ENCODE results near the gene MEF2A. TPM values are rescaled to one million over a fixed set of nuclear protein-coding genes. Genes with fewer than 3 reads are reported as not detected.
A peak's percentile ranks its signal among the peaks of the same experiment; 100 is the strongest.

The MEF2A gene
- total and polyA plus RNA-seq, 2 donors, result 27.4 to 32.4 TPM

GRCh38 chr15:99752556-99752955 is 186.8 kb downstream of the MEF2A start:
- H3K36me3 ChIP-seq (ENCODE audit: control insufficient read depth in 2 of 2, insufficient read depth in 2 of 2, low read length in 1 of 2), result no peaks in the 10 kb centered on the region
- WGBS, result 89% methylated on average over 4 of the region's 4 CpGs
- H3K9me3 ChIP-seq (ENCODE audit: control insufficient read depth in 2 of 2, insufficient read depth in 1 of 2, low read length in 1 of 2), result no peaks in the 10 kb centered on the region
- H3K27ac ChIP-seq (ENCODE audit: low read depth in 1 of 2, low read length in 1 of 2), result no peak overlapping the region
- peaks cover 2 to 4% of the 10 kb centered on the region in 2 donors for H3K4me1 ChIP-seq (ENCODE audit: control insufficient read depth in 2 of 2, insufficient read depth in 2 of 2, low read length in 2 of 2)
- H3K27me3 ChIP-seq (ENCODE audit: control insufficient read depth in 2 of 2, insufficient read depth in 1 of 2, low read length in 1 of 2), result no peaks in the 10 kb centered on the region
- DNase-seq (ENCODE audit: low read depth in 6 of 9, low spot score in 9 of 9), result no peak
- H3K4me3 ChIP-seq (ENCODE audit: low read length in 2 of 2), result no peak overlapping the region

DNA sequence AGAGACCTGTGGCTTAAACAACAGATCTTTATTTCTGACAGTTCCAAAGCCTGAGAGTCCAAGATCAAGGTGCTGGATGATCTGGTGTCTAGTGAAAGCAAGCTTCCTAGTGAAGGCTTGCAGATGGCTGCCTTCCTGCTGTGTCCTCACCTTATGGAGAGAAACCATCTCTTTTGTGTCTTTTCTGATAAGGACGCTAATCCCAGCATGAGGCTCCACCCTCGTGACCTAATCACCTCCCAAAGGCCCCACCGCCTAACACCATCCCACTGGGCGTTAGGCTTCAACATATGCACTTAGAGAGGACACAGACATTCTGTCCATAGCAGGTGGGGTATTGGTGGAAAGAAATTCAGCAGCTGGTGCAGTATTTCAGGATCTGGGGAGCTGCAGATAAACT is 187.3 kb downstream of the MEF2A start:
- Histone ChIP-seq H3K4me1 (ENCODE audit: control insufficient read depth in 2 of 2, insufficient read depth in 2 of 2, low read length in 2 of 2) (peaks cover 2 to 4% of the 10 kb centered on the region in 2 donors), H3K27me3 (ENCODE audit: control insufficient read depth in 2 of 2, insufficient read depth in 1 of 2, low read length in 1 of 2) (no peaks in the 10 kb centered on the region), H3K27ac (ENCODE audit: low read depth in 1 of 2, low read length in 1 of 2) (no peak overlapping the region), H3K4me3 (ENCODE audit: low read length in 2 of 2) (no peak overlapping the region), H3K36me3 (ENCODE audit: control insufficient read depth in 2 of 2, insufficient read depth in 2 of 2, low read length in 1 of 2) (no peaks in the 10 kb centered on the region), H3K9me3 (ENCODE audit: control insufficient read depth in 2 of 2, insufficient read depth in 1 of 2, low read length in 1 of 2) (no peaks in the 10 kb centered on the region)
- 97% methylated on average over 4 of the region's 4 CpGs for WGBS
- DNase-seq (ENCODE audit: low read depth in 6 of 9, low spot score in 9 of 9), result no peak

DNA sequence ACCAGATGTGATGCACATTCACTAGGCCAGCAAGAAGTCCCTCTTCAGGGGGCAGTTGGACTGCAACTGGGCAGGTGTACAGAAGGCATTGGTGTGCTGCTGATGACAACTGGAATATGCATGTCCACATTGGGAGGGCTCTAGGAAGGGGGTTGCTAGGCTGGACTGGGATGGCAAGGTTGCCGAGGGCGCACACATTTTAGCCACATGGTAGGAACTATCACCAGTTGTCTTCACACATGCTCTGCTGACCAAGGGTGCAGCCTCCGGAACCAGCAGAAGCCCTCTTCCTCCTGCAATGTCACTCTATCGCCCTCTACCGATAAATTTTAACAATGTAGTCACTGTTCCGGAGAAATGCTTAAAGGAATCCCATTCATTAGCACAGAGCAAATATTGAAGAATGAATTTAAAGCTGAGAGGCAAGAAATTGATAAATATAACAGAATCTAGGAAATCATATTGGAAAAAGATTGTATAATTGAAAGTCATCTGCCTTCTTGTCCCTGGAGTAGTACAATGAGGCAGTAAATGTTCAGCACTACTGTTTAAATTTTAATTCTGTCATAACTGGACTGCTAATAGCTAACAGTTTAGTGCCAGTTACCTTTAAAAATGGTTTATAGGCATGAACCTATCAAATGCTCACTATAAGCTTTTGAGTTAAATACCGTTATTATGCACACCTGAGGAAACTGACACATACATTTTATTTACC is 190.1 kb downstream of the MEF2A start:
- peak in 8 of 9 donors; percentile 53 to 82 (median 64) for DNase-seq (ENCODE audit: low read depth in 6 of 9, low spot score in 9 of 9)
- Histone ChIP-seq H3K4me3 (ENCODE audit: low read length in 2 of 2) (no peak overlapping the region), H3K27ac (ENCODE audit: low read depth in 1 of 2, low read length in 1 of 2) (no peak overlapping the region), H3K4me1 (ENCODE audit: control insufficient read depth in 2 of 2, insufficient read depth in 2 of 2, low read length in 2 of 2) (peaks cover 2 to 4% of the 10 kb centered on the region in 2 donors), H3K9me3 (ENCODE audit: control insufficient read depth in 2 of 2, insufficient read depth in 1 of 2, low read length in 1 of 2) (no peaks in the 10 kb centered on the region), H3K27me3 (ENCODE audit: control insufficient read depth in 2 of 2, insufficient read depth in 1 of 2, low read length in 1 of 2) (no peaks in the 10 kb centered on the region), H3K36me3 (ENCODE audit: control insufficient read depth in 2 of 2, insufficient read depth in 2 of 2, low read length in 1 of 2) (no peaks in the 10 kb centered on the region)
- 19% methylated on average over 7 of the region's 7 CpGs for WGBS

GRCh38 chr15:99762288-99762687 is 196.5 kb downstream of the MEF2A start:
- no peak overlapping the region for H3K4me3 ChIP-seq (ENCODE audit: low read length in 2 of 2)
- 96% methylated on average over 1 of the region's 1 CpG for WGBS
- no peaks in the 10 kb centered on the region for H3K36me3 ChIP-seq (ENCODE audit: control insufficient read depth in 2 of 2, insufficient read depth in 2 of 2, low read length in 1 of 2)
- no peak for DNase-seq (ENCODE audit: low read depth in 6 of 9, low spot score in 9 of 9)
- no peaks in the 10 kb centered on the region for H3K27me3 ChIP-seq (ENCODE audit: control insufficient read depth in 2 of 2, insufficient read depth in 1 of 2, low read length in 1 of 2)
- H3K27ac ChIP-seq (ENCODE audit: low read depth in 1 of 2, low read length in 1 of 2), result no peak overlapping the region
- no peaks in the 10 kb centered on the region for H3K9me3 ChIP-seq (ENCODE audit: control insufficient read depth in 2 of 2, insufficient read depth in 1 of 2, low read length in 1 of 2)
- H3K4me1 ChIP-seq (ENCODE audit: control insufficient read depth in 2 of 2, insufficient read depth in 2 of 2, low read length in 2 of 2), result no peaks in the 10 kb centered on the region

- DNase-seq (ENCODE audit: low read depth in 6 of 9, low spot score in 9 of 9), result no peak
- H3K4me1 ChIP-seq (ENCODE audit: control insufficient read depth in 2 of 2, insufficient read depth in 2 of 2, low read length in 2 of 2), result no peaks in the 10 kb centered on the region
Observed at GRCh38 chr15:99763827-99764226, 198.0 kb downstream of the MEF2A start.

DNA sequence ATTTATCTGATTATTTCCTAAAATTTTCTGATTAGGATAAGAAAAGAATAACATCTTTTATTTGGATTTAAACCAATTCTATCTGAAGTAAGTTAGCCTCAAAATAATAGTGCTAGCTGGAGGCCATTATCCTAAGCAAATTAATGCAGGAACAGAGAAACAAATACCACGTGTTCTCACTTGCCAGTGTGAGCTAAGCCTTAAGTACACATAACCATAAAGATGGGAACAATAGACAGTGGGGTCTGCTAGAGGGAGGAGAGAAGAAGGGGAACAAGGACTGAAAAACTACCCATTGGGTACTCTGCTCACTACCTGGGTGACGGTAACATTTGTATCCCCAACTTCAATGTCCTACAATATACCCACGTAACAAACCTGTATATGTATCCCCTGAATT is 198.7 kb downstream of the MEF2A start:
- 95% methylated on average over 3 of the region's 3 CpGs for WGBS
- Histone ChIP-seq H3K4me1 (ENCODE audit: control insufficient read depth in 2 of 2, insufficient read depth in 2 of 2, low read length in 2 of 2) (no peaks in the 10 kb centered on the region), H3K9me3 (ENCODE audit: control insufficient read depth in 2 of 2, insufficient read depth in 1 of 2, low read length in 1 of 2) (no peaks in the 10 kb centered on the region), H3K27me3 (ENCODE audit: control insufficient read depth in 2 of 2, insufficient read depth in 1 of 2, low read length in 1 of 2) (no peaks in the 10 kb centered on the region), H3K4me3 (ENCODE audit: low read length in 2 of 2) (no peak overlapping the region), H3K27ac (ENCODE audit: low read depth in 1 of 2, low read length in 1 of 2) (no peak overlapping the region), H3K36me3 (ENCODE audit: control insufficient read depth in 2 of 2, insufficient read depth in 2 of 2, low read length in 1 of 2) (no peaks in the 10 kb centered on the region)
- no peak for DNase-seq (ENCODE audit: low read depth in 6 of 9, low spot score in 9 of 9)

More at GRCh38 chr15:99763827-99764226, 198.0 kb downstream of the MEF2A start:
- Histone ChIP-seq H3K9me3 (ENCODE audit: control insufficient read depth in 2 of 2, insufficient read depth in 1 of 2, low read length in 1 of 2) (no peaks in the 10 kb centered on the region), H3K4me3 (ENCODE audit: low read length in 2 of 2) (no peak overlapping the region), H3K27ac (ENCODE audit: low read depth in 1 of 2, low read length in 1 of 2) (no peak overlapping the region), H3K36me3 (ENCODE audit: control insufficient read depth in 2 of 2, insufficient read depth in 2 of 2, low read length in 1 of 2) (no peaks in the 10 kb centered on the region), H3K27me3 (ENCODE audit: control insufficient read depth in 2 of 2, insufficient read depth in 1 of 2, low read length in 1 of 2) (no peaks in the 10 kb centered on the region)
- WGBS, result 90% methylated on average over 2 of the region's 2 CpGs

Other genes starting within 250 kb of the MEF2A start
- 6.4 TPM for gene LYSMD4, start 167.5 kb downstream of the MEF2A start, total RNA-seq
- gene LYSMD4, start 167.5 kb downstream of the MEF2A start, polyA plus RNA-seq, result 10.7 TPM

Data from thymus (tissue), 11 donors.